ENCODE measurements around the gene FUT9.

DNA sequence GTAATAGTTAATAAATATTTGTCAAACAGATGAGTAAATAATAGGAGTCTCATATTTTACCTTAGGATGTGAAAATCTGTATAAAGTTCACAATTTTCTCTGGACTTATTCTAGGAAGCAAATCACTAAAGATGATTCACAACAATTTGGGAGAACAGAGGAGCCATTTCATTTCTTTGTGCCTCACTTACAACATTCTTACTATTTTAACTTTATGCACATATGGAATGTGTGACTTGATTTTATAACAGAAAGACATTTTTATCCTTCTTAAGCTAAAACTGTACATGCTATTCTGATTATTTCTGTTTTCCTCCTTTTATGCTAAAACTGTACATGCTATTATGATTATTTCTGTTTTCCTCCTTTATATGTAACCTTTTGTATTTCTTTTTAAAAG, 83.3 kb downstream of the FUT9 start:
- TF ChIP-seq, protein P1, sequence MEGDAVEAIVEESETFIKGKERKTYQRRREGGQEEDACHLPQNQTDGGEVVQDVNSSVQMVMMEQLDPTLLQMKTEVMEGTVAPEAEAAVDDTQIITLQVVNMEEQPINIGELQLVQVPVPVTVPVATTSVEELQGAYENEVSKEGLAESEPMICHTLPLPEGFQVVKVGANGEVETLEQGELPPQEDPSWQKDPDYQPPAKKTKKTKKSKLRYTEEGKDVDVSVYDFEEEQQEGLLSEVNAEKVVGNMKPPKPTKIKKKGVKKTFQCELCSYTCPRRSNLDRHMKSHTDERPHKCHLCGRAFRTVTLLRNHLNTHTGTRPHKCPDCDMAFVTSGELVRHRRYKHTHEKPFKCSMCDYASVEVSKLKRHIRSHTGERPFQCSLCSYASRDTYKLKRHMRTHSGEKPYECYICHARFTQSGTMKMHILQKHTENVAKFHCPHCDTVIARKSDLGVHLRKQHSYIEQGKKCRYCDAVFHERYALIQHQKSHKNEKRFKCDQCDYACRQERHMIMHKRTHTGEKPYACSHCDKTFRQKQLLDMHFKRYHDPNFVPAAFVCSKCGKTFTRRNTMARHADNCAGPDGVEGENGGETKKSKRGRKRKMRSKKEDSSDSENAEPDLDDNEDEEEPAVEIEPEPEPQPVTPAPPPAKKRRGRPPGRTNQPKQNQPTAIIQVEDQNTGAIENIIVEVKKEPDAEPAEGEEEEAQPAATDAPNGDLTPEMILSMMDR (IDR thresholded peaks at IDR 0.05): no peak
- TF ChIP-seq ZFX (IDR thresholded peaks at IDR 0.05; ENCODE audit: borderline replicate concordance): no peak
